ENCODE data around the gene SLC25A22.

SLC25A22 gene

DNA sequence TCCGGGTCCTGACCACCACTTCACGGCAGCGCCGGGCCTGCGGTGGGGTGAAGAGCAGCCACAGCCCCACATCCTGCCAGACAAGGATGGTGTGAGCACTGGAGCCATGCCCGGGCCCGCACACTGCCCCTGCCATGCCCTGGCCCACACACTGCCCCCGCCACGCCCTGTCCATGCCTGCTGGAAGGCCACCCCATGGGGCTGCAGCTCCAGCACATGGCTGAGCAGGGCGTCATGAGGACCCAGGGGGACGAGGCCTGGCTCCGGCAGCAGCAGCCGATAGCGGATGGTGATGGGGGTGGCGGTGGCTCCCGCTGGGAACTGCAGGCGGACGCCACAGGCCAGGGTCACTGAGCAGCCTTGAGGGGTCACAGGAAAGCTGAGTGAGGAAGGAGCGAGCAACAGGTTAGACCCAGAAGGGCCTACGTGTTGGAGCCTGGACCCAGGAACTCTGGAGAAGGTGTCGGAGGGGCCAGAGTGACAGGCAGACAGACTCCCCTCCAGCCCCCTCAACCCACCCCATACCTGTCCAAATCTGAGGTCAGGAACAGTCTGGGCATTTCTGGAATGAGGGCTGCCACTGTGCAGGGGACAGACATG, 4.0 kb upstream of the SLC25A22 start:
- no peak for DNase-seq (ENCODE audit: low read depth)
- no peak overlapping the region for H3K4me3 ChIP-seq (ENCODE audit: low read depth, low read length)
- TF ChIP-seq, protein P1, sequence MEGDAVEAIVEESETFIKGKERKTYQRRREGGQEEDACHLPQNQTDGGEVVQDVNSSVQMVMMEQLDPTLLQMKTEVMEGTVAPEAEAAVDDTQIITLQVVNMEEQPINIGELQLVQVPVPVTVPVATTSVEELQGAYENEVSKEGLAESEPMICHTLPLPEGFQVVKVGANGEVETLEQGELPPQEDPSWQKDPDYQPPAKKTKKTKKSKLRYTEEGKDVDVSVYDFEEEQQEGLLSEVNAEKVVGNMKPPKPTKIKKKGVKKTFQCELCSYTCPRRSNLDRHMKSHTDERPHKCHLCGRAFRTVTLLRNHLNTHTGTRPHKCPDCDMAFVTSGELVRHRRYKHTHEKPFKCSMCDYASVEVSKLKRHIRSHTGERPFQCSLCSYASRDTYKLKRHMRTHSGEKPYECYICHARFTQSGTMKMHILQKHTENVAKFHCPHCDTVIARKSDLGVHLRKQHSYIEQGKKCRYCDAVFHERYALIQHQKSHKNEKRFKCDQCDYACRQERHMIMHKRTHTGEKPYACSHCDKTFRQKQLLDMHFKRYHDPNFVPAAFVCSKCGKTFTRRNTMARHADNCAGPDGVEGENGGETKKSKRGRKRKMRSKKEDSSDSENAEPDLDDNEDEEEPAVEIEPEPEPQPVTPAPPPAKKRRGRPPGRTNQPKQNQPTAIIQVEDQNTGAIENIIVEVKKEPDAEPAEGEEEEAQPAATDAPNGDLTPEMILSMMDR (IDR thresholded peaks at IDR 0.05; ENCODE audit: insufficient read depth, low read depth, low read length, missing control alignments) = no peak

GRCh38 chr11:801097-801780, 3.2 kb upstream of the SLC25A22 start:
- TF ChIP-seq, protein P1 (IDR thresholded peaks at IDR 0.05; ENCODE audit: insufficient read depth, low read depth, low read length, missing control alignments) = no peak
- no peak for DNase-seq (ENCODE audit: low read depth)
- no peak overlapping the region for H3K4me3 ChIP-seq (ENCODE audit: low read depth, low read length)

DNA sequence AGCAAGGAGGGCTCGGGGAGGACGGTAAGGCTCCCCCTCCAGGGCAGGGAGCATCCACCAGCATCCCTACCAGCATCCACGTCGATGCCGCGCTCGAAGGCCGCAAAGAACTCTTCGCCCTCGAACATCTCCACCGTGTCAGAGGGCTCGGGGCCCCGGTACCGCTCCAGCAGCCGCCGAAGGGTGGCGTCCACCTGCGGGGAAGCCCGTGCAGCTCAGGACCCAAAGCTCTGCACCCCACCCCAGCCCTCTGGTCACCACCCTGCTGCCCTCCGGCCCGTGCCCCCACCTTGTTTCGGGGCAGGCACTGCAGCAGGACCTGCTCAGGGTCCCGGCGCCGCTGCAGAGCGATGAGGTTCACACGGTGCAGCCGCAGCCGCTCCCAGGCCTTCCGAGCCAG, 2.4 kb upstream of the SLC25A22 start:
- no peak for DNase-seq (ENCODE audit: low read depth)
- TF ChIP-seq, protein P1 (IDR thresholded peaks at IDR 0.05; ENCODE audit: insufficient read depth, low read depth, low read length, missing control alignments) = no peak
- H3K4me3 ChIP-seq (ENCODE audit: low read depth, low read length) = no peak overlapping the region

GRCh38 chr11:799641-800316, 1.7 kb upstream of the SLC25A22 start:
- DNase-seq (ENCODE audit: low read depth) = no peak
- no peak overlapping the region for H3K4me3 ChIP-seq (ENCODE audit: low read depth, low read length)
- TF ChIP-seq, protein P1 (IDR thresholded peaks at IDR 0.05; ENCODE audit: insufficient read depth, low read depth, low read length, missing control alignments) = no peak

- H3K4me3 ChIP-seq (ENCODE audit: low read depth, low read length) = peak overlapping the region; percentile 92
- TF ChIP-seq, protein P1 (IDR thresholded peaks at IDR 0.05; ENCODE audit: insufficient read depth, low read depth, low read length, missing control alignments) = no peak
- DNase-seq (ENCODE audit: low read depth) = peak; percentile 87
Measured at GRCh38 chr11:797296-798092, 587 bp downstream of the SLC25A22 start.

DNA sequence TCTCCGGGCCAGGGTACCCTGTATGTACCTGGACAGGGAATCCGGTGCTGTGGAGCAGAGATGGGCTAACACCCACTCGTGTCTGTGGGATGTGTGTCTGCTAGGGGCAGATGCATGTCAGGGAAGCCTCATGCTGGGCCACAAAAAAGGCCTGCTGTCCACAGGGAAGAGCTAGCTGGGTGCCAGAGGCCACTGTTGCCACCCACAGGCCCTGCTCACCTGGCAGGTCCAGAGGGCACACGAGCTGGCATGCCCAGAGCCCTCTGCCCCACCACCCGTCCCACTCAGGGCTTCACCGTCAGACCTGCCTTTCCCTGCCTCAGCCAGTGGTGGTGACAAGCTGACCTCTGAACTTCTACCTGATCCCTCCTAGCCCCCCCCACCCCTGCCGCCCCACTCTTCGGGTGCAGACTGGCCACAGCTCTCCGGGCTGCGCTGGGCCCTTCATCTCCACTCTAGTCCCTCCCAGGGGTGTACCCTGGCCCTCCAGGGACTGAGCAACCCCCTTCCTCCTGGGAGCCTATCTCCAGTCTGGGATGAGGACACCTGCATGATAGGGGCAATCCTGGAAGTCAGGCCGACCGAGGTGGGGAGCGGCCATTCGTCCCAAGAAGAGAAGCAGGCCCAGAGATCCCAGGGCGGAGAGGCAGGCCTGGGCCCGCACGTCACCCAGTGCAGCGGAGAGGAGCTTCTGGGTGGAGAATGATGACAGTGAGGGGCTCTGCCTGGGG, 1.4 kb downstream of the SLC25A22 start:
- TF ChIP-seq, protein P1 (IDR thresholded peaks at IDR 0.05; ENCODE audit: insufficient read depth, low read depth, low read length, missing control alignments) = no peak
- H3K4me3 ChIP-seq (ENCODE audit: low read depth, low read length) = peak overlapping the region; percentile 92
- no peak for DNase-seq (ENCODE audit: low read depth)
